Measurements from ENCODE around the gene PKN1. TPM values are rescaled to one million over a fixed set of nuclear protein-coding genes. Genes with fewer than 3 reads are reported as not detected.
"Not testable (repeated sequence)": the region's sequence is repeated elsewhere in the genome, so short reads cannot be mapped to it uniquely, and the experiment has no call there.

The PKN1 gene
- total and polyA plus RNA-seq, 9 of the 15 experiments (the other 6 are each of a cell fraction or from before 2014, with no cell fraction given) = 0.30 to 228 (median 77.5) TPM

DNA sequence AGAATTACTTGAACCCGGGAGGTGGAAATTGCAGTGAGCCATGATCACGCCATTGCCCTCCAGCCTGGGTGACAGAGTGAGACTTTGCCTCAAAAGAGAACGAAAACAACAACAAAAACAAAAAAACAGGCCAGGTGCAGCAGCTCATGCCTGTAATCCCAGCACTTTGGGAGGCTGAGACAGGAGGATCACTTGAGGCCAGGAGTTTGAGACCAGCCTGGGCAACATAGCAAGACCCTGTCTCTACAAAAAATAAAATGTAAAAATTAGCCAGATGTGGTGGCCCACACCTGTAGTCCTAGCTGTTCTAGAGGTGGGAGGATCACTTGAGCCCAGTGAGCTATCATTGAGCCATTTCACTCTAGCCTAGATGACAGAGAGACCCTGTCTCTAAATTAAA, 19.2 kb downstream of the PKN1 start:
- ATAC-seq; H4K20me1 ChIP-seq (replicated peaks; ENCODE audit: control insufficient read depth, insufficient read depth, low read length); H2AFZ ChIP-seq (ENCODE audit: low read depth, low read length); H3K27me3 ChIP-seq (ENCODE audit: control insufficient read depth in 2 of 2, insufficient read depth in 2 of 2, low read length in 2 of 2); POLR2A ChIA-PET; CTCF ChIA-PET (ENCODE audit: low intra/inter-chr PET ratio); BruUV-seq (replicated peaks); H3K9me3 ChIP-seq (replicated peaks; ENCODE audit: control insufficient read depth, insufficient read depth, low read depth, low read length); H3K4me3 ChIP-seq; H3K79me2 ChIP-seq (ENCODE audit: control insufficient read depth, insufficient read depth, low read length); intact Hi-C loops (cut with micrococcal nuclease); DNase-seq (ENCODE audit: extremely low read depth in 1 of 4, low spot score in 3 of 4); FAIRE-seq; H3K4me2 ChIP-seq (ENCODE audit: insufficient read depth, low read length); in situ Hi-C loops (cut with MboI); H3K9me1 ChIP-seq (ENCODE audit: control insufficient read depth, insufficient read depth, low read length); H3K27ac ChIP-seq (ENCODE audit: extremely low read depth, low read depth, low read length); H3K9ac ChIP-seq (ENCODE audit: insufficient read depth in 1 of 2, low read depth in 2 of 2, low read length in 2 of 2): not testable (repeated sequence)
- Histone ChIP-seq H3K4me1 (replicated peaks in 1 of 2; ENCODE audit: control insufficient read depth in 2 of 2, insufficient read depth in 2 of 2, low read length in 2 of 2) (peaks cover 6 to 23% of the 10 kb centered on the region in 2 experiments; a peak in 4 of 5 replicates), H3K36me3 (ENCODE audit: control insufficient read depth, insufficient read depth, low read length) (peaks cover 52% of the 10 kb centered on the region)
- 89% methylated on average over 3 of the region's 3 CpGs for WGBS (ENCODE audit: insufficient coverage, low coverage, missing lambda C conversion rate)
- TF ChIP-seq ZNF121 (CRISPR knock-in tag; conservative IDR thresholded peaks at IDR 0.05) = peak; percentile 71

- in situ Hi-C loops (cut with MboI) (no loop called here), intact Hi-C loops (cut with micrococcal nuclease) (no loop called here)
- no peaks in the 10 kb centered on the region for H3K9me3 ChIP-seq (replicated peaks; ENCODE audit: control insufficient read depth, insufficient read depth, low read depth, low read length)
- ATAC-seq = no peak
- peaks cover 57% of the 10 kb centered on the region; the same call in 2 of the 3 replicates for H3K36me3 ChIP-seq (ENCODE audit: control insufficient read depth, insufficient read depth, low read length)
- H3K27ac ChIP-seq (ENCODE audit: extremely low read depth, low read depth, low read length) = no peak overlapping the region
- H3K4me2 ChIP-seq (ENCODE audit: insufficient read depth, low read length) = no peak overlapping the region
- ChIA-PET POLR2A (no interaction called here), CTCF (ENCODE audit: low intra/inter-chr PET ratio) (interaction anchor here (0.6 kb wide), 1 partner anchor 732 kb away, joined by 3 read pairs; no protein-coding TSS in a partner anchor)
- H3K4me1 ChIP-seq (replicated peaks in 1 of 2; ENCODE audit: control insufficient read depth in 2 of 2, insufficient read depth in 2 of 2, low read length in 2 of 2) = peaks cover 0 to 5% of the 10 kb centered on the region in 2 experiments; a peak in 2 of 5 replicates
- no TSS peak for BruUV-seq (replicated peaks)
- no peaks in the 10 kb centered on the region for H3K27me3 ChIP-seq (ENCODE audit: control insufficient read depth in 2 of 2, insufficient read depth in 2 of 2, low read length in 2 of 2)
- no peaks in the 10 kb centered on the region for H4K20me1 ChIP-seq (replicated peaks; ENCODE audit: control insufficient read depth, insufficient read depth, low read length)
- no peak for FAIRE-seq
- no peak overlapping the region for H3K4me3 ChIP-seq
- WGBS (ENCODE audit: insufficient coverage, low coverage, missing lambda C conversion rate) = 88% methylated on average over 4 of the region's 5 CpGs
- no peaks in the 10 kb centered on the region for H3K79me2 ChIP-seq (ENCODE audit: control insufficient read depth, insufficient read depth, low read length)
- no peak overlapping the region for H2AFZ ChIP-seq (ENCODE audit: low read depth, low read length)
- no peaks in the 10 kb centered on the region for H3K9me1 ChIP-seq (ENCODE audit: control insufficient read depth, insufficient read depth, low read length)
- no peak overlapping the region for H3K9ac ChIP-seq (ENCODE audit: insufficient read depth in 1 of 2, low read depth in 2 of 2, low read length in 2 of 2)
- DNase-seq (ENCODE audit: extremely low read depth in 1 of 4, low spot score in 3 of 4) = peak in 1 of 4 experiments; percentile 2
- TF ChIP-seq TEAD4 (IDR thresholded peaks at IDR 0.05; ENCODE audit: low read length) (no peak), TEAD4 (CRISPR knock-in tag; IDR thresholded peaks at IDR 0.05; ENCODE audit: borderline replicate concordance) (no peak), ZNF75A (CRISPR knock-in tag; IDR thresholded peaks at IDR 0.05) (no peak), NCOA1 (IDR thresholded peaks at IDR 0.05; ENCODE audit: low read depth) (no peak), HNRNPH1 (optimal IDR thresholded peaks at IDR 0.05; ENCODE audit: low read depth, low read length) (no peak), ZNF282 (CRISPR knock-in tag; IDR thresholded peaks at IDR 0.05) (no peak), ZSCAN32 (CRISPR knock-in tag; IDR thresholded peaks at IDR 0.05) (no peak), FUS (optimal IDR thresholded peaks at IDR 0.05; ENCODE audit: low read depth, low read length) (no peak), FOS (IDR thresholded peaks at IDR 0.05; ENCODE audit: extremely low read depth, insufficient read length) (no peak), DACH1 (IDR thresholded peaks at IDR 0.05; ENCODE audit: partially characterized antibody) (no peak), ZNF655 (CRISPR knock-in tag; IDR thresholded peaks at IDR 0.05) (no peak)
- TF ChIP-seq, protein P1, sequence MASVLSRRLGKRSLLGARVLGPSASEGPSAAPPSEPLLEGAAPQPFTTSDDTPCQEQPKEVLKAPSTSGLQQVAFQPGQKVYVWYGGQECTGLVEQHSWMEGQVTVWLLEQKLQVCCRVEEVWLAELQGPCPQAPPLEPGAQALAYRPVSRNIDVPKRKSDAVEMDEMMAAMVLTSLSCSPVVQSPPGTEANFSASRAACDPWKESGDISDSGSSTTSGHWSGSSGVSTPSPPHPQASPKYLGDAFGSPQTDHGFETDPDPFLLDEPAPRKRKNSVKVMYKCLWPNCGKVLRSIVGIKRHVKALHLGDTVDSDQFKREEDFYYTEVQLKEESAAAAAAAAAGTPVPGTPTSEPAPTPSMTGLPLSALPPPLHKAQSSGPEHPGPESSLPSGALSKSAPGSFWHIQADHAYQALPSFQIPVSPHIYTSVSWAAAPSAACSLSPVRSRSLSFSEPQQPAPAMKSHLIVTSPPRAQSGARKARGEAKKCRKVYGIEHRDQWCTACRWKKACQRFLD (CRISPR knock-in tag; IDR thresholded peaks at IDR 0.05) = no peak
Observed at GRCh38 chr19:14459703-14460102, 26.6 kb downstream of the PKN1 start.
